GM10248 (cell line): ENCODE data around the gene KCNMA1.

Experiments used
- CTCF ChIA-PET: fragments of 300-600 bp; sonication (Branson Sonifier 250); formaldehyde crosslinking; extraction: SDS; loops from one replicate; lab custom pipeline; 2021; ENCODE audit warnings: antibody characterized with exemption; lab: Yijun Ruan, JAX
- POLR2A ChIA-PET: fragments of 350-650 bp; sonication (Branson Sonifier 250); formaldehyde crosslinking; extraction: SDS; loops from one replicate; lab custom pipeline; 2020; ENCODE audit warnings: antibody characterized with exemption; lab: Yijun Ruan, JAX
- DNase-seq: peaks from one replicate; pipeline ENCODE4 v3.0.0; 2012; ENCODE audit errors: extremely low spot score
- TF ChIP-seq, protein P1 (sequence below): IDR thresholded peaks from 2 replicates; pipeline ENCODE4 v1.5.1; 2012; ENCODE audit warnings: mild to moderate bottlenecking, low read depth; ENCODE audit errors: extremely low read depth, missing control alignments, control extremely low read depth

KCNMA1 gene

DNA sequence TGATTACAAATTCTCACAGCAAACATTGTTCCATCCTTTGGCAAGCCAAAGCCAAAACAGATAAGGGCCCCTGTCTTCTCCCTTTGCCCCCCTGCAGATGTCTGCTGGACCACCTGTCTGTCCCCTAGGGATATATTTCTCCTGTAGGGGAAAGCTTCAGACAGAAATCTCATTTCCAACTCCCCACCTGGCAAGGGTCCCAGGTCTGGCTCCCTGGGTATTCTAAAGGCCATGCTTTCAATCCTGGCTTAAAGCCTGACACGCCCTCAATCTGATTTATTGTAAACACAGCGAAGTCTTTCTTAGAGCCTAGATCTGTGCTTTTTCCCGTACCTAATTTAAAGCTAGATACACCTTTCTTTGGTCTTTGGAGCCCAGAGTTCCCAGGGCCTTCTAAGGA lies 66.1 kb downstream of the KCNMA1 start:
- ChIA-PET CTCF (interaction anchor here (1.1 to 1.7 kb wide), 2 partner anchors 10 to 18 kb away, joined by 4 to 5 read pairs; no protein-coding TSS in a partner anchor), POLR2A (no interaction called here)
- TF ChIP-seq, protein P1, sequence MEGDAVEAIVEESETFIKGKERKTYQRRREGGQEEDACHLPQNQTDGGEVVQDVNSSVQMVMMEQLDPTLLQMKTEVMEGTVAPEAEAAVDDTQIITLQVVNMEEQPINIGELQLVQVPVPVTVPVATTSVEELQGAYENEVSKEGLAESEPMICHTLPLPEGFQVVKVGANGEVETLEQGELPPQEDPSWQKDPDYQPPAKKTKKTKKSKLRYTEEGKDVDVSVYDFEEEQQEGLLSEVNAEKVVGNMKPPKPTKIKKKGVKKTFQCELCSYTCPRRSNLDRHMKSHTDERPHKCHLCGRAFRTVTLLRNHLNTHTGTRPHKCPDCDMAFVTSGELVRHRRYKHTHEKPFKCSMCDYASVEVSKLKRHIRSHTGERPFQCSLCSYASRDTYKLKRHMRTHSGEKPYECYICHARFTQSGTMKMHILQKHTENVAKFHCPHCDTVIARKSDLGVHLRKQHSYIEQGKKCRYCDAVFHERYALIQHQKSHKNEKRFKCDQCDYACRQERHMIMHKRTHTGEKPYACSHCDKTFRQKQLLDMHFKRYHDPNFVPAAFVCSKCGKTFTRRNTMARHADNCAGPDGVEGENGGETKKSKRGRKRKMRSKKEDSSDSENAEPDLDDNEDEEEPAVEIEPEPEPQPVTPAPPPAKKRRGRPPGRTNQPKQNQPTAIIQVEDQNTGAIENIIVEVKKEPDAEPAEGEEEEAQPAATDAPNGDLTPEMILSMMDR: no peak
- no peak for DNase-seq

DNA sequence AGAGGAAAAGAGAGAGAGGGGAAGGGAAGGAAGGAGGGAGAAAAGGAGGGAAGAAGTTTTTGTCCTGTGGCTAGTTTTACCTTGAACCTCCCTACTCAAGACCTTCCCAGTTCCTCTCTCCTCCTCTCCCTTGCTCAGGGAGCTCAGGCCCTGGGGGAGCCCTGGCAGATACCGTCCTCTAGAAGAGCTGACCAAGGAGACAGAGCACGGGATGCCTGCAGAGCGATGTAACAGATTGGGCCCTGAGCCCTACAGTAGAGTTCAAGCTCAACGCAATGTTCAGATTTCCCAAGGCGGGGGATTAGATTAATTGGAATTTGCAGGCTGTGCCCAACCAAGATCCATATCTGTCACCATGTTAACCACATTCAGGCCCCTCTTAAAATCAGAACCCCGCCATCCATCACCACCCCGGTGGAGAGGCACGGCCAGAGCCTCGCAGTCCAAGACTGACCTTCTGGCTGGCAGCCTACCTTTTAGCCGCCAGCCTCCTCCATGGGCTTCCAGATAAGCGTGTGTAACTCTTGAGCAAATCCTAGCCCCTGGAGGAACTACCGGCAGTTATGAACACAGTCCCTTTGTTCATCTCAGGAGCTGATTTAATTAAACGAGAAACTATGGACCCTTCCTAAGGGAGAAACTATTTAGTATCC lies 70.6 kb downstream of the KCNMA1 start:
- CTCF ChIA-PET: interaction anchor here (0.8 to 1.0 kb wide), 2 partner anchors 14 kb away, joined by 3 read pairs; no protein-coding TSS in a partner anchor
- POLR2A ChIA-PET: no interaction called here
- DNase-seq: no peak
- TF ChIP-seq, protein P1: no peak

DNA sequence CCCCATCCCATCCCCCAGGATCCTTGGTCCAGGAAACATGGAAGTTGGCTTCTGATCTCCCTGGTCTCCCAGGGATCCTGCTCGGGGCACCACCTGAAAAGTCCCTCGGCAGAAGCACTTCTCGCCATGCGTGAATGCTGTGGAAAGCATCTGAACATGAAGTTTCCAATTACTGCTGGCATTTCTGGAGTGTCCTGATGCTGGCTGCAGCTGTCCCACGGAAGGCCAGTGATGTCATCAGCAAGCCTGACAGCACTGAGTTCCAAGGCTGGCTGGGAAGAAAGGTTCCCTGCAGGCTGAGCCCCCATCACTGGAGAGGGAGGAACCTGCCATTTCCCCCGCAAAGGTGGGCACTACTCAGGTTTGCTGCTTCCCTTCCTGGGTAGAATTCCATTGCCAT lies 71.4 kb downstream of the KCNMA1 start:
- POLR2A ChIA-PET: no interaction called here
- TF ChIP-seq, protein P1: no peak
- no peak for DNase-seq
- CTCF ChIA-PET: no interaction called here

GRCh38 chr10:77565590-77566023 lies 72.0 kb downstream of the KCNMA1 start:
- TF ChIP-seq, protein P1: no peak
- ChIA-PET POLR2A (no interaction called here), CTCF (no interaction called here)
- DNase-seq: no peak

DNA sequence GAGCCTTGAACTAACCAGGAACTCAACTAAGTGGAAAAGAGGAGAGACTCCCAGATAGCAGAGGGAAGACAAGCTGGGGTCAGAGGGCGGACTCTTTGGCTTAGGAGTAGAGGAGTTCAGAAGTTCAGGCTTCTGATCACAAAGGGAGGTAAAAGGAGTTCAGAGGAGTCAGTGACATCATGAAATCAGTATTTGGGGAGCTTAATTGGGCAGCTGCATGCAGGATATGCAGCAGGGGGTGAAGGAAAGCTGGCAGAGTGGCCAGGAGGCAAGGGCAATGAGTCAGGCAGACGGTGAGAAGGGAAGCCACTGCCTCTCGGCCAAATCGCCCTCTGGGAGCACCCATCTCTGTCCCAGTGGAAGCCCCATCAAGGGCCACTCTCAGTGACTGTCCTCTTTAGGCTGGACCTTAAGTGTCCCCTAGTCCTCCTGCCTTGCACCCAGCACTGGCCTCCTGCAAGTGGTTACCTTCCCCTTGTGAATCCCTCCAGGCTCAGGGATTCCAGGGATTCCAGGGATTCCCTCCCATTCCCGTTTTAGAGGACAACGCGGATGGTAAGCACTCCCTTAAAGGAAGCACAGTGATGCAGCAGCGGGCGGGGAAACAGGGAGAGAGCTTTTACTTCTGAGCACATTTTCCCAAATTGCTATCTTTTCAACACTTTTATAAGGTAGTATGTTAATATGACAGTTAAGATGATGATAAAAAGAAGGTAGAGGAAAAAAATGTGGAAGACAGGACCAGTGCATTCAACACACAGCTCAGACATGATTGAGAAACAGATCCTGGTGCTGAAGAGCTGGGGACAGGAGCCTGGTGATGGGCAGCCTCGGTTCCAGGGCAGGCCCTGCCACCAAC lies 72.6 kb downstream of the KCNMA1 start:
- CTCF ChIA-PET: interaction anchor here (1.1 kb wide), 1 partner anchor 15 kb away, joined by 3 read pairs; no protein-coding TSS in a partner anchor
- POLR2A ChIA-PET: no interaction called here
- TF ChIP-seq, protein P1: no peak
- DNase-seq: no peak

GRCh38 chr10:77563638-77564270 lies 73.9 kb downstream of the KCNMA1 start:
- TF ChIP-seq, protein P1: no peak
- no peak for DNase-seq
- ChIA-PET POLR2A (no interaction called here), CTCF (no interaction called here)
